DOHH2 (cell line): ENCODE results near the gene IL20RB.

ENCODE experiments used
- H3F3A ChIP-seq: fragments of 200-600 bp; sonication (generic), shearing (Covaris generic); 2 replicates; pipeline ENCODE4 v1.6.0; 2016; ENCODE audit warnings: antibody characterized with exemption, mild to moderate bottlenecking; ENCODE audit not compliant: control insufficient read depth, insufficient read depth
- H3K27ac ChIP-seq: fragments of 200-600 bp; sonication (generic); 2 replicates; pipeline ENCODE4 v1.5.1; 2014; ENCODE audit warnings: low read depth, mild to moderate bottlenecking, low read length, moderate library complexity
- H3K27me3 ChIP-seq: fragments of 200-600 bp; sonication (generic); 2 replicates; pipeline ENCODE4 v1.6.1; 2014; ENCODE audit warnings: mild to moderate bottlenecking, low read length, mixed read lengths; ENCODE audit not compliant: control insufficient read depth
- H3K36me3 ChIP-seq: fragments of 200-600 bp; sonication (generic); 2 replicates; pipeline ENCODE4 v1.6.1; 2014; ENCODE audit warnings: mild to moderate bottlenecking, low read length, moderate library complexity, mixed read lengths; ENCODE audit not compliant: control insufficient read depth
- H3K4me1 ChIP-seq: fragments of 200-600 bp; sonication (generic); 2 replicates; pipeline ENCODE4 v1.6.1; 2014; ENCODE audit warnings: mild to moderate bottlenecking, low read length, mixed read lengths; ENCODE audit not compliant: control insufficient read depth
- H3K4me2 ChIP-seq: fragments of 200-600 bp; sonication (generic); 2 replicates; pipeline ENCODE4 v1.6.0; 2014; ENCODE audit warnings: mild to moderate bottlenecking, low read length, moderate library complexity
- H3K4me3 ChIP-seq: fragments of 200-600 bp; sonication (generic); 2 replicates; pipeline ENCODE4 v1.5.1; 2014; ENCODE audit warnings: mild to moderate bottlenecking, low read length, mixed read lengths
- H3K79me2 ChIP-seq: fragments of 200-600 bp; sonication (generic); 2 replicates; pipeline ENCODE4 v1.6.1; 2014; ENCODE audit warnings: mild to moderate bottlenecking, low read length, mixed read lengths; ENCODE audit not compliant: control insufficient read depth
- H3K9me2 ChIP-seq: fragments of 200-600 bp; sonication (generic); replicated peaks from 2 replicates; pipeline ENCODE4 v1.6.1; 2014; ENCODE audit warnings: mild to moderate bottlenecking, low read length, mixed read lengths; ENCODE audit not compliant: control insufficient read depth
- H3K9me3 ChIP-seq: fragments of 200-600 bp; sonication (generic); 2 replicates; pipeline ENCODE4 v1.6.1; 2014; ENCODE audit warnings: antibody characterized with exemption, low read length, mixed read lengths; ENCODE audit not compliant: control insufficient read depth, insufficient read depth
- H4K20me1 ChIP-seq: fragments of 200-600 bp; sonication (generic); 2 replicates; pipeline ENCODE4 v1.6.0; 2014; ENCODE audit warnings: low read depth, mild to moderate bottlenecking, antibody characterized with exemption, low read length, moderate library complexity; ENCODE audit not compliant: control insufficient read depth, insufficient read depth
- EZH2phosphoT487 ChIP-seq: fragments of 200-600 bp; sonication (generic); IDR thresholded peaks from 2 replicates; pipeline ENCODE4 v1.6.1; 2017; ENCODE audit warnings: borderline replicate concordance, mild to moderate bottlenecking, antibody characterized with exemption, low read length, moderate library complexity, mixed read lengths
- TF ChIP-seq, protein P1 (sequence below): fragments of 200-600 bp; sonication (generic); IDR thresholded peaks from one replicate; pipeline ENCODE4 v1.5.1; 2014; ENCODE audit warnings: antibody characterized with exemption, mild to moderate bottlenecking, low read depth, low read length; ENCODE audit not compliant: poor library complexity, severe bottlenecking

The IL20RB gene

DNA sequence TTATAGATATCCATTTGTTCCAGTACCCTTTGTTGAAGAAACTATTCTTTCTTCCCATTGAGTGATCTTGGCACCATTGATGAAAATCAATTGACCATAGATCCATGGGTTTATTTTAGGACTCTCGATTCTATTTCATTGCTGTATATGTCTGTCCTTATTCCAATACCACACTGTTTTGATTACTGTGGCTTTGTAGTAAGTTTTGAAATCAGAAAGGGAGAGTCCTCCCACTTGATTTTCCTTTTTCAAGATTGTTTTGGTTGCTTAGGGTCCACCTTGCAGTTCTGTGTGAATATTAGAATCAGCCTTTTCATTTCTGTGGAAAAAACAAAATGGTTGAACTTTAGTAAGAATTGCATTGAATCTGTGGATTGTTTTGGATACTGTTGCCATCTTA is 20.6 kb upstream of the IL20RB start:
- Histone ChIP-seq H3K36me3 (peaks cover 13% of the 10 kb centered on the region), H3K27me3 (no peaks in the 10 kb centered on the region), H3K4me1 (peaks cover 75% of the 10 kb centered on the region), H4K20me1 (no peaks in the 10 kb centered on the region; the same call in 1 of the 2 replicates), H3K9me3 (peaks cover 10% of the 10 kb centered on the region), H3K27ac (no peak overlapping the region), H3K79me2 (peaks cover 74% of the 10 kb centered on the region), H3K9me2 (no peaks in the 10 kb centered on the region), H3K4me2 (no peak overlapping the region), H3K4me3 (no peak overlapping the region), H3F3A (peaks cover 10% of the 10 kb centered on the region)
- TF ChIP-seq, protein P1, sequence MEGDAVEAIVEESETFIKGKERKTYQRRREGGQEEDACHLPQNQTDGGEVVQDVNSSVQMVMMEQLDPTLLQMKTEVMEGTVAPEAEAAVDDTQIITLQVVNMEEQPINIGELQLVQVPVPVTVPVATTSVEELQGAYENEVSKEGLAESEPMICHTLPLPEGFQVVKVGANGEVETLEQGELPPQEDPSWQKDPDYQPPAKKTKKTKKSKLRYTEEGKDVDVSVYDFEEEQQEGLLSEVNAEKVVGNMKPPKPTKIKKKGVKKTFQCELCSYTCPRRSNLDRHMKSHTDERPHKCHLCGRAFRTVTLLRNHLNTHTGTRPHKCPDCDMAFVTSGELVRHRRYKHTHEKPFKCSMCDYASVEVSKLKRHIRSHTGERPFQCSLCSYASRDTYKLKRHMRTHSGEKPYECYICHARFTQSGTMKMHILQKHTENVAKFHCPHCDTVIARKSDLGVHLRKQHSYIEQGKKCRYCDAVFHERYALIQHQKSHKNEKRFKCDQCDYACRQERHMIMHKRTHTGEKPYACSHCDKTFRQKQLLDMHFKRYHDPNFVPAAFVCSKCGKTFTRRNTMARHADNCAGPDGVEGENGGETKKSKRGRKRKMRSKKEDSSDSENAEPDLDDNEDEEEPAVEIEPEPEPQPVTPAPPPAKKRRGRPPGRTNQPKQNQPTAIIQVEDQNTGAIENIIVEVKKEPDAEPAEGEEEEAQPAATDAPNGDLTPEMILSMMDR, result no peak

DNA sequence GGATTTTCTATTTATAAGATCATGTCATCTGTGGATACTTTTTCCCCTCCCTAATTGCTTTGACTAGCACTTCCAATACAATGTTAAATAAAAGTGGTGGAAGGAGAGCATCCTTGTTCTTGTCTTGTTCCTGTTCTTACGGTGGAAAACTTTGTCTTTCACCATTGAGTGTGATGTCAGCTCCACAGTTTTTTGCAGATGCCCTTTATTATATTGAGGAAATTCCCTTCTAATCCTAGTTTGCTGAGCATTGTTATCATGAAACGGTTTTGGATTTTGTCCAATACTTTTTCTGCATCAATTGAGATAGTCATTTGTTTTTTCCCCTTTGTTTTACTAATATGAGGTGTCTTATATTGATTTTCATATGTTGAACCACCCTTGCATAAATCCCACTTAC is 19.9 kb upstream of the IL20RB start:
- Histone ChIP-seq H3K4me2 (peak overlapping the region; percentile 74), H3K4me3 (no peak overlapping the region), H3K27ac (peak overlapping the region; percentile 44), H3F3A (peaks cover 7% of the 10 kb centered on the region), H3K9me2 (no peaks in the 10 kb centered on the region), H3K79me2 (peaks cover 78% of the 10 kb centered on the region), H3K9me3 (peaks cover 10% of the 10 kb centered on the region), H3K27me3 (no peaks in the 10 kb centered on the region), H3K36me3 (peaks cover 13% of the 10 kb centered on the region), H4K20me1 (no peaks in the 10 kb centered on the region; the same call in 1 of the 2 replicates), H3K4me1 (peaks cover 74% of the 10 kb centered on the region)
- TF ChIP-seq EZH2phosphoT487, result no peak
- TF ChIP-seq, protein P1, result no peak

DNA sequence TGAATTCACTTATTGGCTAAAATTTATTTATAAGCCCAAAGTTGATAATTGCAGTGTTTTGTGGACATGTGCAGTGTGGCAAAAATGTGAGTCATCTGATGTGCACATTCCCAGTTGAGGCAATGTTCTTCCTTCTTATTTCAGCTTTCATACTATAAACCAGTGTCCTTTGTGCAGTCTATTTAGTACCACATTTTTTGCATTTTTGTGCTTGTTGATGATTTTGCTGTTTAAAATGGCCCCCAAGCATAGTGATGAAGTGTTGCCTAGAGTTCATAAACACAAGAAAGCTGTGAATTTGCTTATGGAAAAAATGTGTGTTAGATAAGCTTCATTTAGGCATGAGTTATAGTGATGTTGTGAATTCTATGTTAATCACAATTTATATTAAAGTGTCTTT is 19.4 kb upstream of the IL20RB start:
- no peaks in the 10 kb centered on the region for H3K9me2 ChIP-seq
- peaks cover 13% of the 10 kb centered on the region for H3K36me3 ChIP-seq
- H3K27ac ChIP-seq, result peak overlapping the region; percentile 44
- H3K4me3 ChIP-seq, result peak overlapping the region; percentile 22
- no peaks in the 10 kb centered on the region; the same call in 1 of the 2 replicates for H4K20me1 ChIP-seq
- TF ChIP-seq EZH2phosphoT487, result no peak
- TF ChIP-seq, protein P1, result no peak
- H3K27me3 ChIP-seq, result no peaks in the 10 kb centered on the region
- peaks cover 79% of the 10 kb centered on the region for H3K79me2 ChIP-seq
- peaks cover 69% of the 10 kb centered on the region for H3K4me1 ChIP-seq
- H3K9me3 ChIP-seq, result peaks cover 10% of the 10 kb centered on the region
- peaks cover 5% of the 10 kb centered on the region for H3F3A ChIP-seq
- peak overlapping the region; percentile 74 for H3K4me2 ChIP-seq

DNA sequence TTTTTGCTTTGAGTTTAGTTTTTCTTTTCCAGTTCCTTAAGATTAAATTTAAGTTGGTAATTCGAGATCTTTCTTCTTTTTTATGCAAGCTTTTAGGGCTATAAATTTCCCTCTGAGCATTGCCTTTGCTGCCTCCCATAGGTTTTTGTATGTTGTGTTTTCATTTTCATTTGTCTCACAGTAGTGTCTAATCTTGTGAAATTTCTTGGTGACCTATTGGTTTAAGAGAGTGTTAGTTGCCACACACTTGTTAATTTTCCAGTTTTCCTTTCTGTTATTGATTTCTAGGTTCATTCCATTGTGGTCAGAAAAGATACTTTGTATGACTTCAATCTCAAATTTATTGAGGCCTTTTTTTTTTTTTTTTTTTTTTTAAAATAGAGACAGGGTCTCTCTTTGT is 18.3 kb upstream of the IL20RB start:
- H3K4me1 ChIP-seq, result peaks cover 60% of the 10 kb centered on the region
- no peaks in the 10 kb centered on the region for H3K27me3 ChIP-seq
- TF ChIP-seq EZH2phosphoT487, result no peak
- TF ChIP-seq, protein P1, result no peak
- peak overlapping the region; percentile 22 for H3K4me3 ChIP-seq
- H3K27ac ChIP-seq, result peak overlapping the region; percentile 44
- H3F3A ChIP-seq, result peaks cover 3% of the 10 kb centered on the region; the same call in 1 of the 2 replicates
- peak overlapping the region; percentile 74 for H3K4me2 ChIP-seq
- no peaks in the 10 kb centered on the region; the same call in 1 of the 2 replicates for H4K20me1 ChIP-seq
- H3K36me3 ChIP-seq, result peaks cover 13% of the 10 kb centered on the region
- peaks cover 84% of the 10 kb centered on the region for H3K79me2 ChIP-seq
- H3K9me3 ChIP-seq, result peaks cover 10% of the 10 kb centered on the region
- H3K9me2 ChIP-seq, result no peaks in the 10 kb centered on the region
